ENCODE data around the gene GPR137. TPM values are rescaled to one million over a fixed set of nuclear protein-coding genes. Genes with fewer than 3 reads are reported as not detected.
"Not testable (repeated sequence)": the region's sequence is repeated elsewhere in the genome, so short reads cannot be mapped to it uniquely, and the experiment has no call there.

Gene GPR137
- total and polyA plus RNA-seq, 9 of the 15 experiments (the other 6 are each of a cell fraction or from before 2014, with no cell fraction given), result 0.32 to 26.7 (median 10.7) TPM

DNA sequence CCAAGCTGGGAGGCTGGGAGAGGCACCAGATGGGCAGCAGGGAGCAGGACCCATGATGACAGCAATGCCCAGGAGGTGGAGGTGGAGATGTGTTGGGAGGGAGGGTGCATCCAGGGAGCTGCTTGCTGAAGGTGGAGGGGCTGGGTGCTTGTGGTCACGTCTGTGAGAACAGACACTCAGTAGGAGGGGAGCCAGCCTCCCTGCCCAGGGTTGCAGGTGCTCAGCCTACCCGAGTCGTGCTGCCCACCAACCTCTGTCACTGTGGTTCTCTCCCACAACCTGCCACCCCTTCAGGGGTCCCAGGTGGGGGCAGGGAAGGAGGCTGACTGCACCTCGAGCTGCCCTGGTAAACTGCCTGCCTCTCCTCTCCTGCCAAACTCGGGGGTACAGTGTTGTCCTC is 37.7 kb downstream of the GPR137 start:
- H3K4me1 ChIP-seq (replicated peaks in 1 of 2; ENCODE audit: control insufficient read depth in 2 of 2, insufficient read depth in 2 of 2, low read length in 2 of 2), result peaks cover 10 to 37% of the 10 kb centered on the region in 2 experiments; a peak in 4 of 5 replicates
- no peak overlapping the region for H3K4me3 ChIP-seq
- H3K79me2 ChIP-seq (ENCODE audit: control insufficient read depth, insufficient read depth, low read length), result peaks cover 14% of the 10 kb centered on the region
- H2AFZ ChIP-seq (ENCODE audit: low read depth, low read length), result no peak overlapping the region
- no TSS peak for BruUV-seq (replicated peaks)
- no peaks in the 10 kb centered on the region for H3K9me3 ChIP-seq (replicated peaks; ENCODE audit: control insufficient read depth, insufficient read depth, low read depth, low read length)
- H3K27me3 ChIP-seq (ENCODE audit: control insufficient read depth in 2 of 2, insufficient read depth in 2 of 2, low read length in 2 of 2), result no peaks in the 10 kb centered on the region
- no peak overlapping the region for H3K4me2 ChIP-seq (ENCODE audit: insufficient read depth, low read length)
- intact Hi-C loops (cut with micrococcal nuclease) (no loop called here), in situ Hi-C loops (cut with MboI) (no loop called here)
- CTCF ChIA-PET (ENCODE audit: low intra/inter-chr PET ratio), result no interaction called here
- 42% methylated on average over 2 of the region's 5 CpGs for WGBS (ENCODE audit: insufficient coverage, low coverage, missing lambda C conversion rate)
- no peak for FAIRE-seq
- H3K9me1 ChIP-seq (ENCODE audit: control insufficient read depth, insufficient read depth, low read length), result no peaks in the 10 kb centered on the region
- no peak for DNase-seq (ENCODE audit: extremely low read depth in 1 of 4, low spot score in 3 of 4)
- H3K27ac ChIP-seq (ENCODE audit: extremely low read depth, low read depth, low read length), result no peak overlapping the region; the same call in 2 of the 3 replicates
- ATAC-seq, result no peak
- POLR2A ChIA-PET, result interaction anchor here (0.5 to 1.2 kb wide), 5 partner anchors 8 to 661 kb away, joined by 3 to 15 read pairs (median 3); no protein-coding TSS in a partner anchor
- no peaks in the 10 kb centered on the region for H4K20me1 ChIP-seq (replicated peaks; ENCODE audit: control insufficient read depth, insufficient read depth, low read length)
- TF ChIP-seq RBFOX2 (IDR thresholded peaks at IDR 0.05; ENCODE audit: low read depth, low read length) (peak; percentile 42; the same call in 1 of the 2 replicates), HNRNPL (IDR thresholded peaks at IDR 0.05; ENCODE audit: low read depth, low read length) (no peak)
- peaks cover 26% of the 10 kb centered on the region; the same call in 1 of the 3 replicates for H3K36me3 ChIP-seq (ENCODE audit: control insufficient read depth, insufficient read depth, low read length)
- H3K9ac ChIP-seq (ENCODE audit: insufficient read depth in 1 of 2, low read depth in 2 of 2, low read length in 2 of 2), result peak overlapping the region in 1 of 2 experiments; percentile 87; a peak in 2 of 4 replicates

- H3K27me3 ChIP-seq (ENCODE audit: control insufficient read depth in 2 of 2, insufficient read depth in 2 of 2, low read length in 2 of 2); BruUV-seq (replicated peaks); H4K20me1 ChIP-seq (replicated peaks; ENCODE audit: control insufficient read depth, insufficient read depth, low read length); H3K4me3 ChIP-seq; H3K9me3 ChIP-seq (replicated peaks; ENCODE audit: control insufficient read depth, insufficient read depth, low read depth, low read length); CTCF ChIA-PET (ENCODE audit: low intra/inter-chr PET ratio); H3K9me1 ChIP-seq (ENCODE audit: control insufficient read depth, insufficient read depth, low read length); H2AFZ ChIP-seq (ENCODE audit: low read depth, low read length); in situ Hi-C loops (cut with MboI); intact Hi-C loops (cut with micrococcal nuclease); H3K79me2 ChIP-seq (ENCODE audit: control insufficient read depth, insufficient read depth, low read length); H3K4me2 ChIP-seq (ENCODE audit: insufficient read depth, low read length); FAIRE-seq; H3K27ac ChIP-seq (ENCODE audit: extremely low read depth, low read depth, low read length); DNase-seq (ENCODE audit: extremely low read depth in 1 of 4, low spot score in 3 of 4): not testable (repeated sequence)
- peak; percentile 10; the same call in 1 of the 3 replicates for ATAC-seq
- peak; percentile 64 for TF ChIP-seq ZFX (CRISPR knock-in tag; IDR thresholded peaks at IDR 0.05)
- TF ChIP-seq POLR2G (IDR thresholded peaks at IDR 0.05; ENCODE audit: low read depth, low read length), result peak; percentile 27; the same call in 1 of the 2 replicates
- TF ChIP-seq, protein P1, sequence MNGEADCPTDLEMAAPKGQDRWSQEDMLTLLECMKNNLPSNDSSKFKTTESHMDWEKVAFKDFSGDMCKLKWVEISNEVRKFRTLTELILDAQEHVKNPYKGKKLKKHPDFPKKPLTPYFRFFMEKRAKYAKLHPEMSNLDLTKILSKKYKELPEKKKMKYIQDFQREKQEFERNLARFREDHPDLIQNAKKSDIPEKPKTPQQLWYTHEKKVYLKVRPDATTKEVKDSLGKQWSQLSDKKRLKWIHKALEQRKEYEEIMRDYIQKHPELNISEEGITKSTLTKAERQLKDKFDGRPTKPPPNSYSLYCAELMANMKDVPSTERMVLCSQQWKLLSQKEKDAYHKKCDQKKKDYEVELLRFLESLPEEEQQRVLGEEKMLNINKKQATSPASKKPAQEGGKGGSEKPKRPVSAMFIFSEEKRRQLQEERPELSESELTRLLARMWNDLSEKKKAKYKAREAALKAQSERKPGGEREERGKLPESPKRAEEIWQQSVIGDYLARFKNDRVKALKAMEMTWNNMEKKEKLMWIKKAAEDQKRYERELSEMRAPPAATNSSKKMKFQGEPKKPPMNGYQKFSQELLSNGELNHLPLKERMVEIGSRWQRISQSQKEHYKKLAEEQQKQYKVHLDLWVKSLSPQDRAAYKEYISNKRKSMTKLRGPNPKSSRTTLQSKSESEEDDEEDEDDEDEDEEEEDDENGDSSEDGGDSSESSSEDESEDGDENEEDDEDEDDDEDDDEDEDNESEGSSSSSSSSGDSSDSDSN (IDR thresholded peaks at IDR 0.05; ENCODE audit: borderline replicate concordance in 1 of 2, low read depth in 2 of 2, low read length in 2 of 2), result peak in 1 of 2 experiments; percentile 36; a peak in 1 of 4 replicates
- TF ChIP-seq, protein P2, sequence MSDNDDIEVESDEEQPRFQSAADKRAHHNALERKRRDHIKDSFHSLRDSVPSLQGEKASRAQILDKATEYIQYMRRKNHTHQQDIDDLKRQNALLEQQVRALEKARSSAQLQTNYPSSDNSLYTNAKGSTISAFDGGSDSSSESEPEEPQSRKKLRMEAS (CRISPR knock-in tag; IDR thresholded peaks at IDR 0.05), result 0 out of 2 replicates have a peak, but pooled peaks have one; percentile 20
- peaks cover 26% of the 10 kb centered on the region; the same call in 1 of the 3 replicates for H3K36me3 ChIP-seq (ENCODE audit: control insufficient read depth, insufficient read depth, low read length)
- H3K4me1 ChIP-seq (replicated peaks in 1 of 2; ENCODE audit: control insufficient read depth in 2 of 2, insufficient read depth in 2 of 2, low read length in 2 of 2), result peaks cover 8 to 33% of the 10 kb centered on the region in 2 experiments; a peak in 4 of 5 replicates
- peak overlapping the region in 1 of 2 experiments; percentile 84; a peak in 2 of 4 replicates for H3K9ac ChIP-seq (ENCODE audit: insufficient read depth in 1 of 2, low read depth in 2 of 2, low read length in 2 of 2)
- POLR2A ChIA-PET, result interaction anchor here (0.6 to 1.6 kb wide), 6 partner anchors 8 to 268 kb away, joined by 3 to 15 read pairs (median 3); no protein-coding TSS in a partner anchor
- WGBS (ENCODE audit: insufficient coverage, low coverage, missing lambda C conversion rate), result 83% methylated on average over 4 of the region's 4 CpGs
These were observed 38.3 kb downstream of the GPR137 start for GRCh38 chr11:64323984-64324383.
